Activated naive CD4-positive, alpha-beta T cell treated with anti-CD3 and anti-CD28 coated beads, Interleukin-2, amount 10 ng/mL, durations not matched to agents 5 hours and 36 hours (primary cell): Measurements from ENCODE around the gene ACSM6. TPM values are rescaled to one million over a fixed set of nuclear protein-coding genes. Genes with fewer than 3 reads are reported as not detected.

ENCODE experiments used
- total RNA-seq, 2 experiments: library from RNA; stranded (reverse); gene quantifications; one replicate each; pipeline ENCODE4 v1.2.3, GENCODE V29; 2021

Gene ACSM6, protein sequence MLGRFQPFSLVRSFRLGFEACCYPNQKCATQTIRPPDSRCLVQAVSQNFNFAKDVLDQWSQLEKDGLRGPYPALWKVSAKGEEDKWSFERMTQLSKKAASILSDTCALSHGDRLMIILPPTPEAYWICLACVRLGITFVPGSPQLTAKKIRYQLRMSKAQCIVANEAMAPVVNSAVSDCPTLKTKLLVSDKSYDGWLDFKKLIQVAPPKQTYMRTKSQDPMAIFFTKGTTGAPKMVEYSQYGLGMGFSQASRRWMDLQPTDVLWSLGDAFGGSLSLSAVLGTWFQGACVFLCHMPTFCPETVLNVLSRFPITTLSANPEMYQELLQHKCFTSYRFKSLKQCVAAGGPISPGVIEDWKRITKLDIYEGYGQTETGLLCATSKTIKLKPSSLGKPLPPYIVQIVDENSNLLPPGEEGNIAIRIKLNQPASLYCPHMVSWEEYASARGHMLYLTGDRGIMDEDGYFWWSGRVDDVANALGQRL
- not detected for total RNA-seq

DNA sequence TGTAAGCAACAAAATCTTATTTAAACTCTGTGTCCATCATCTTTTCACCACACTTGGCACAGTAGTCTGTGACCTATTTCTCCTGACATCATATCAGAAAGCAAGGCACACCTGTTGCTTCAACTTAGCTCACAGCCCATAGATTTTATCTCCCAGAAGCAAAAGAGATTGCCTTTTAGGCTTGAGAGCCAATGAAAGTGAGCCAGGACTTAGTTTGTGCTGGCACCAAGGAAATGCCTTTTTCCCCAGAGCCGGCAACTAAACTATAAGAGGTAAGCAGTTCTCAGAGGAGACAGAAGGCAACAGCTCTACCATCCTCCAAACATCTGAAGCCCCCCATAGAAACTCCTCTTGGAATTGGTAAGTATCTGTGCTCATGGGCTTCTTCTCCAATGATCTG, at the start of gene ACSM6:
Gene ACSM6 (plus strand): TSS at position 295 of the 400 bp plus-strand sequence. CDS start 248 bp downstream, outside the sequence.

Other genes with a start within 250 kb of the ACSM6 start
- not detected for gene CYP2C8, start 124.7 kb upstream of the ACSM6 start, total RNA-seq
- gene PDLIM1, start 96.8 kb downstream of the ACSM6 start, total RNA-seq = 10 to 100 TPM; 20.6 to 21.0 TPM